Stomach (tissue), 9 donors: ENCODE measurements around the gene NOP58. TPM values are rescaled to one million over a fixed set of nuclear protein-coding genes. Genes with fewer than 3 reads are reported as not detected.

Experiments
- DNase-seq, 2 donors: peaks; one replicate each; pipeline versions ENCODE4 v3.0.0 to v3.0.0-alpha.2; 2013 to 2019
- H3K27ac ChIP-seq, 5 donors: fragments of 200-600 bp in 4 of 5; sonication (generic) in 4 of 5; one replicate each; pipeline ENCODE4 v1.5.1; 2013 to 2019; ENCODE audit warnings: mild to moderate bottlenecking in 1 of 5, moderate library complexity in 1 of 5
- H3K27me3 ChIP-seq, 3 donors: fragments of 200-600 bp; sonication (generic); one replicate each; pipeline ENCODE4 v1.5.1; 2017 to 2019; ENCODE audit warnings: mixed run types in 1 of 3
- H3K36me3 ChIP-seq, 4 donors: fragments of 200-600 bp; sonication (generic); 1 replicate in 3 of 4; 2 replicates in 1 of 4; pipeline ENCODE4 v1.5.1; 2016 to 2019
- H3K4me1 ChIP-seq, 4 donors: fragments of 200-600 bp; sonication (generic); one replicate each; pipeline ENCODE4 v1.5.1; 2016 to 2019
- H3K4me3 ChIP-seq, 4 donors: fragments of 200-600 bp; sonication (generic) in 3 of 4; one replicate each; pipeline ENCODE4 v1.5.1; 2016 to 2019; ENCODE audit warnings: mild to moderate bottlenecking in 1 of 4
- H3K9me3 ChIP-seq, 4 donors: fragments of 200-600 bp; sonication (generic); one replicate each; pipeline ENCODE4 v1.5.1; 2016 to 2019
- CTCF ChIP-seq, 7 experiments: fragments of 450-650 bp in 4 of 7; fragments of 200-600 bp in 3 of 7; sonication (generic) in 3 of 7; IDR thresholded peaks; one replicate each; pipeline ENCODE4 v1.5.1; 2016 to 2019; ENCODE audit warnings: antibody characterized with exemption in 7 of 7, control low read depth in 2 of 7, mild to moderate bottlenecking in 1 of 7
- EP300 ChIP-seq: sonication (generic); formaldehyde crosslinking; IDR thresholded peaks from one replicate; pipeline ENCODE4 v1.6.1; 2017; ENCODE audit warnings: antibody characterized with exemption
- POLR2A ChIP-seq, 4 donors: fragments of 450-650 bp; IDR thresholded peaks; one replicate each; pipeline ENCODE4 v1.6.1; 2016; ENCODE audit warnings: antibody characterized with exemption in 4 of 4, control low read depth in 2 of 4, mild to moderate bottlenecking in 1 of 4, moderate library complexity in 1 of 4
- POLR2AphosphoS5 ChIP-seq, 3 donors: sonication (generic); formaldehyde crosslinking; IDR thresholded peaks; one replicate each; pipeline ENCODE4 v1.6.1; 2016; ENCODE audit warnings: antibody characterized with exemption in 3 of 3
- WGBS, 5 donors: extraction: QIAGEN DNeasy Blood & Tissue Kit in 3 of 5; methylation state at CpG; one replicate each; pipeline versions ENCODE4 v1.1.5 to v1.1.7; 2013 to 2018; 5-methylcytosine and 5-hydroxymethylcytosine counted together
- intact Hi-C: fragments of 100-400 bp; cut with DNase I; formaldehyde crosslinking; loops from one replicate; pipeline ENCODE4 v1.15.1; 2023; ENCODE audit warnings: low total_unique reads
- polyA plus RNA-seq, 3 donors: library from polyadenylated mRNA; stranded (reverse); fragments of 200-250 nt; gene quantifications; one replicate each; pipeline ENCODE4 v1.2.3, GENCODE V29; 2013
- total RNA-seq, 5 donors: library from RNA; depleted of rRNA; stranded (reverse); fragments of >200 nt; gene quantifications; one replicate each; pipeline versions ENCODE4 v1.1.0 to v1.2.3, GENCODE V29; 2014 to 2016
- donor health status: healthy with polysubstance abuse.
- donor health status: Bipolar disorder and iron deficiency.
- donor health status: healthy.

Gene NOP58
- total and polyA plus RNA-seq, 8 donors, result 38.0 to 126 (median 73.8) TPM

DNA sequence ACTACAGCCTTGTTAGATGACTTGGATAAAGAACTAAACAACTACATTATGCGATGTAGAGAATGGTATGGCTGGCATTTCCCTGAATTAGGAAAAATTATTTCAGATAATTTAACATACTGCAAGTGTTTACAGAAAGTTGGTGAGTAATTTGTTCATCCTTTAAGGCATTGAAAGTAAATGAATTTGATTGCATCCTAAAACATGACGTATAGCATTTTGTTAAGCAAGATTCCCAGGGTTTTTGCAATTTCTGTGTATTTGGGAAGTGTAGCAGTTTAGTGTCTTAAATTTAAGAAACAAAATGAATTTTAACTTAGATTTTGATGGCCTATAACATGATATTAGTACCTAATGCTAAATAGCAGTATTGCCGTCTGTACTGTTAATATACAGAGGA, 24.8 kb downstream of the NOP58 start:
- intact Hi-C loops, result no loop called here
- no peak for DNase-seq
- no peaks in the 10 kb centered on the region for H3K27me3 ChIP-seq
- H3K4me1 ChIP-seq, result no peaks in the 10 kb centered on the region
- H3K36me3 ChIP-seq, result peaks cover 68 to 100% (median 99%) of the 10 kb centered on the region in 4 donors
- no peaks in the 10 kb centered on the region for H3K9me3 ChIP-seq
- TF ChIP-seq POLR2A (IDR thresholded peaks at IDR 0.05) (no peak), POLR2AphosphoS5 (IDR thresholded peaks at IDR 0.05) (no peak), EP300 (no peak), CTCF (IDR thresholded peaks at IDR 0.05) (no peak)
- WGBS, 5 donors, result 89 to 93% (median 91%) methylated on average over 3 of the region's 3 CpGs
- H3K4me3 ChIP-seq, result no peak overlapping the region
- H3K27ac ChIP-seq, result no peak overlapping the region

DNA sequence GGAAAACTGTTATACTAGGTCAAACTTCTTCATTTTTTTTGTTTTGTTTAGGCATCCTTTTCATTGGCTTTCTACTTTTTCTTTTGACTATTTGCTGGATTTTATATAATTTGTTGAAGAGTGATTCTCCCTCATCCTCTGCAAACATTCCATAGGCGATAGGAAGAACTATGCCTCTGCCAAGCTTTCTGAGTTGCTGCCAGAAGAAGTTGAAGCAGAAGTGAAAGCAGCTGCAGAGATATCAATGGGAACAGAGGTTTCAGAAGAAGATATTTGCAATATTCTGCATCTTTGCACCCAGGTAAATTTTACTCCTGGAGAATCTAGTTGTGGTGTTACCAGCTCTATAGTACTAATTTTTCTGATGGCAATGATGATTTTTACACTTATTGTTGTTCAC, 25.4 kb downstream of the NOP58 start:
- H3K36me3 ChIP-seq, result peaks cover 71 to 100% (median 99%) of the 10 kb centered on the region in 4 donors

GRCh38 chr2:202299712-202300111, 34.1 kb downstream of the NOP58 start:
- no peaks in the 10 kb centered on the region for H3K27me3 ChIP-seq
- TF ChIP-seq EP300 (no peak), POLR2AphosphoS5 (IDR thresholded peaks at IDR 0.05) (no peak)
- no peaks in the 10 kb centered on the region for H3K9me3 ChIP-seq
- no peaks in the 10 kb centered on the region for H3K4me1 ChIP-seq
- WGBS, 5 donors, result 56 to 70% (median 63%) methylated on average over 1 of the region's 1 CpG
- no peak overlapping the region for H3K4me3 ChIP-seq
- intact Hi-C loops, result no loop called here
- H3K27ac ChIP-seq, result no peak overlapping the region
- peaks cover 58 to 100% (median 100%) of the 10 kb centered on the region in 4 donors for H3K36me3 ChIP-seq
- DNase-seq, result no peak

More for the DNA sequence above, 25.4 kb downstream of the NOP58 start:
- no peak overlapping the region for H3K4me3 ChIP-seq
- DNase-seq, result peak in 1 of 2 donors; percentile 18
- no peaks in the 10 kb centered on the region for H3K9me3 ChIP-seq
- intact Hi-C loops, result no loop called here
- TF ChIP-seq EP300, result no peak
- no peak for TF ChIP-seq POLR2AphosphoS5 (IDR thresholded peaks at IDR 0.05)
- no peak for TF ChIP-seq POLR2A (IDR thresholded peaks at IDR 0.05)
- no peak for TF ChIP-seq CTCF (IDR thresholded peaks at IDR 0.05)
- H3K4me1 ChIP-seq, result no peaks in the 10 kb centered on the region
- H3K27ac ChIP-seq, result no peak overlapping the region
- no peaks in the 10 kb centered on the region for H3K27me3 ChIP-seq
- 48 to 69% (median 64%) methylated on average over 1 of the region's 1 CpG for WGBS, 5 donors

DNA sequence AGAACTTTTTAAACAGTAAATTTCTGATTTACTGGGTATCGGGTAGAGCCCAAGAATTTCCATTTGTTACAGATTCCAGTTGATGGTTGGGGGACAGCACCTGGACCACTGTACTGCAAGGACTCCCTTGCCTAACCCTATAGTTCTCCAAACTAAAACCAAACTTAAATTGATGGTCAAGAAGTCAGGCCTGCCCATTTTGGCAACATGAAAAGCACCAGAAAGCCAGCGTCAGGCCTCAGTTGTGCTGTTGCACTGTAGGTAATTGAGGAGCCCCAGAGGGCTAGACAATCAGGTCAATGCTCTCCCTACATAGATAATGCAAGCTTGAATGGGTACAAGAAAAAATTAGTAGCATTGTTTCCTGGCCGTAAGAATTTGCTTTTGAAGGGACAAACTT, 40.5 kb downstream of the NOP58 start:
- no peaks in the 10 kb centered on the region for H3K4me1 ChIP-seq
- H3K27me3 ChIP-seq, result no peaks in the 10 kb centered on the region
- no peak overlapping the region for H3K4me3 ChIP-seq
- intact Hi-C loops, result no loop called here
- H3K27ac ChIP-seq, result no peak overlapping the region
- 87 to 93% (median 90%) methylated on average over 3 of the region's 3 CpGs for WGBS, 5 donors
- no peak for DNase-seq
- peaks cover 43 to 83% (median 81%) of the 10 kb centered on the region in 4 donors for H3K36me3 ChIP-seq
- H3K9me3 ChIP-seq, result no peaks in the 10 kb centered on the region
- no peak for TF ChIP-seq POLR2AphosphoS5 (IDR thresholded peaks at IDR 0.05)
- no peak for TF ChIP-seq CTCF (IDR thresholded peaks at IDR 0.05)
- no peak for TF ChIP-seq POLR2A (IDR thresholded peaks at IDR 0.05)
- no peak for TF ChIP-seq EP300

DNA sequence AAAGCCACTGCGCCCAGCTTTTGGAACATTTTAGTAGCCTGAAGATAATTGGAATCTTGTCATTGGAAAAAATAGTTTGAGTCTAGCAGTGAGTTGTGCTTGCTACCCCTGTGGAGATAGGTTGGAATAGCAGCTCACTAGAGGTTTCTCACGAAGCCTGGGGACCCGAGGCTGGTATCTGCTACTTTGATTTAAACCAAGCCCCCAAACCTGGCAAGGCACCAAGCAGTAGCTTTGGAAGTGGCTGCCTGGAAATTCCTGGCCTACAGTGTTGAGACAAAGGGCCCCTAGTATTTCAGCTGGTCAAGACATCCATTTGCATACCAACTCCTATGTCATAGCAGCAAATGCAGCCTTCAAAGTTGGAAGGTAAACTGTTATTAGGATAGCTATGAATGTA, 42.1 kb downstream of the NOP58 start:
- Histone ChIP-seq H3K36me3 (peaks cover 38 to 82% (median 73%) of the 10 kb centered on the region in 4 donors), H3K27ac (no peak overlapping the region), H3K4me3 (no peak overlapping the region), H3K4me1 (no peaks in the 10 kb centered on the region), H3K9me3 (no peaks in the 10 kb centered on the region), H3K27me3 (no peaks in the 10 kb centered on the region)
- WGBS, 5 donors, result 80 to 88% (median 81%) methylated on average over 3 of the region's 3 CpGs
- TF ChIP-seq EP300 (no peak), CTCF (IDR thresholded peaks at IDR 0.05) (no peak), POLR2AphosphoS5 (IDR thresholded peaks at IDR 0.05) (no peak), POLR2A (IDR thresholded peaks at IDR 0.05) (no peak)
- DNase-seq, result peak in 1 of 2 donors; percentile 65
- intact Hi-C loops, result no loop called here
